ENCODE results near the gene ARNT2.

ARNT2 gene

DNA sequence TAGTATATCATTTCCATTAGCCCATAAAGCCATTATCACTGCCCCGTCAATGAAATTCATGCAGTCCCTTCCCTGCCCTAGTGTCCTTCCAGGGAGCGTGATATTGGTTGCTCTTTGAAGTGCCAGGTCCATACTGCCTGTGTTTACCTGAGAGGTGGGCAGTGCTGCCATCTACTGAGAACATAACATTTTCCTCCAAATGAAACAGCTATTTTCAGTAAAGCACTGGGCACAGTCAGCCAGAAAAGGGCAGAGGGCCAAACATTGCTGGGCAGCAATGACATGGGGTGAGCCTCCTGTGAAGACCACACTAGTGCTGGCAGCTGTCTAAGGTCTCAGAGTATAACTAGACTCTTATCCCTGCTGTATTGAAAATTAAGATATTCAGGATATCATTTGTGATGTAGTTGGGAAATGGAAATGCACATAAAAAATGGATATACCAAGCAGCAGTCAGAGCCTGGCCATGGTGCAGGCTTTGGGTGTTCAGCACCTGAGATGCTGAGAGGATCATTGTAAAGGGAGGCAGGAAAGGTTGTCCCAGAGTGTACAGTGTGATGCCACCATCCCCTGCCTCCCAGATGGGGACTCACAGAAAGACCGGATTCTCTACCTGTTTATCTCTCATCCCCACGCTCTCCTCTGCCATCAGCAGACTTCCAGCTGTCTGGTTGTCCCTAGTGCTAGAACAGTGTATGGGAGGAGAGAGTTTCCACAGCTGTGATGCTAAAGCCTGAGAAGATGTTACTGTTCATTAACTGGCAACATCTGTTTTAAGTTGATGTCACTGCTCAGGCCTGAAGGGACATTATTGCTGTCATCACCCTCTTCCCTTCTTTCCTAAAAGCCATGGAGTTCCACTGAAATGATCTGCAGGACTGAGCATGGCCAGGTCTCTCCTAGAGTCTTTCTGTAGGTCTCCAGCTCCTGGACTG is 108.8 kb downstream of the ARNT2 start:
- Histone ChIP-seq H3K4me2 (ENCODE audit: low read depth, low read length) (no peak overlapping the region), H3K27ac (ENCODE audit: low read length) (no peak overlapping the region), H3K4me1 (ENCODE audit: low read length) (no peaks in the 10 kb centered on the region), H3K9me3 (replicated peaks; ENCODE audit: insufficient read depth, low read length) (no peaks in the 10 kb centered on the region), H2AFZ (ENCODE audit: low read length) (no peak overlapping the region), H3K9ac (ENCODE audit: low read length) (no peak overlapping the region), H3K4me3 (ENCODE audit: low read length) (no peak overlapping the region), H3K9me2 (replicated peaks; ENCODE audit: insufficient read depth, low read length) (no peaks in the 10 kb centered on the region), H4K20me1 (ENCODE audit: insufficient read depth, low read length) (no peaks in the 10 kb centered on the region), H3K36me3 (replicated peaks; ENCODE audit: insufficient read depth, low read length) (no peaks in the 10 kb centered on the region), H3K79me2 (ENCODE audit: low read length) (no peaks in the 10 kb centered on the region), H3F3A (ENCODE audit: insufficient read depth, low read length) (no peaks in the 10 kb centered on the region), H3K27me3 (replicated peaks; ENCODE audit: insufficient read depth, low read length) (no peaks in the 10 kb centered on the region)
- TF ChIP-seq, protein P1, sequence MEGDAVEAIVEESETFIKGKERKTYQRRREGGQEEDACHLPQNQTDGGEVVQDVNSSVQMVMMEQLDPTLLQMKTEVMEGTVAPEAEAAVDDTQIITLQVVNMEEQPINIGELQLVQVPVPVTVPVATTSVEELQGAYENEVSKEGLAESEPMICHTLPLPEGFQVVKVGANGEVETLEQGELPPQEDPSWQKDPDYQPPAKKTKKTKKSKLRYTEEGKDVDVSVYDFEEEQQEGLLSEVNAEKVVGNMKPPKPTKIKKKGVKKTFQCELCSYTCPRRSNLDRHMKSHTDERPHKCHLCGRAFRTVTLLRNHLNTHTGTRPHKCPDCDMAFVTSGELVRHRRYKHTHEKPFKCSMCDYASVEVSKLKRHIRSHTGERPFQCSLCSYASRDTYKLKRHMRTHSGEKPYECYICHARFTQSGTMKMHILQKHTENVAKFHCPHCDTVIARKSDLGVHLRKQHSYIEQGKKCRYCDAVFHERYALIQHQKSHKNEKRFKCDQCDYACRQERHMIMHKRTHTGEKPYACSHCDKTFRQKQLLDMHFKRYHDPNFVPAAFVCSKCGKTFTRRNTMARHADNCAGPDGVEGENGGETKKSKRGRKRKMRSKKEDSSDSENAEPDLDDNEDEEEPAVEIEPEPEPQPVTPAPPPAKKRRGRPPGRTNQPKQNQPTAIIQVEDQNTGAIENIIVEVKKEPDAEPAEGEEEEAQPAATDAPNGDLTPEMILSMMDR (IDR thresholded peaks at IDR 0.05; ENCODE audit: low read length), result peak; percentile 24; the same call in 1 of the 2 replicates
- TF ChIP-seq EZH2phosphoT487 (IDR thresholded peaks at IDR 0.05; ENCODE audit: low read length), result no peak
- peak; percentile 21 for DNase-seq

DNA sequence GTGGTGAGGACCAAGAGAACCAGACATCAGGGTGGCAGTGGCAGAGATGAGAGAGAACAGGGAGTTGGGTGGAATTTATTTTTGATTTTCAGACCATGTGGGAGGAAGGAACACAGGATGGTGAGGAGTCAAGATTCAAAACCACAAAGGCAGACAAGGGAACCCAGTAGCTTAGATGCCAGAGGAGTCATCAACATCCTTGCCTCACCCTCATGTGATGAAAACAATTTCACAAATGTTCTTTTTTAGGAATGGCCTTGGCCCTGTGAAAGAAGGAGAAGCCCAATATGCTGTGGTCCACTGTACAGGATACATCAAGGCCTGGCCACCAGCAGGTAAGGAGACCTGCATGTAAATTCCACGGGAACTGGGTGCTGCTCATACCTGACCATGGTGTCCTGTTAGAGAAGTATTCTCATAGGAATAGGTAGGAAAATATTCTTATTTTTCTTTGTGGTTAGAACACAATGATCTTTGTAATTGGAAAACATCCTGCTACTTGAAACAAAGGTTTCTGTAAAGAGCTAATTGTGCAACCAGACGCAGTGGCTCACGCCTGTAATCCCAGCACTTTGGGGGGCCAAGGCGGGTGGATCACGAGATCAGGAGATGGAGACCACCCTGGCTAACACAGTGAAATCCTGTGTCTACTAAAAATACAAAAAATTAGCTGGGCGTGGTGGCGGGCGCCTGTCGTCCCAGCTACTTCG is 110.0 kb downstream of the ARNT2 start:
- H3K27ac ChIP-seq (ENCODE audit: low read length), result no peak overlapping the region
- no peaks in the 10 kb centered on the region for H3K79me2 ChIP-seq (ENCODE audit: low read length)
- DNase-seq, result no peak
- H3K4me1 ChIP-seq (ENCODE audit: low read length), result no peaks in the 10 kb centered on the region
- H3K36me3 ChIP-seq (replicated peaks; ENCODE audit: insufficient read depth, low read length), result no peaks in the 10 kb centered on the region
- no peak for TF ChIP-seq EZH2phosphoT487 (IDR thresholded peaks at IDR 0.05; ENCODE audit: low read length)
- TF ChIP-seq EZH2 (optimal IDR thresholded peaks at IDR 0.05; ENCODE audit: low read depth, low read length), result no peak
- TF ChIP-seq, protein P1 (IDR thresholded peaks at IDR 0.05; ENCODE audit: low read length), result no peak
- H2AFZ ChIP-seq (ENCODE audit: low read length), result no peak overlapping the region
- H3K9me3 ChIP-seq (replicated peaks; ENCODE audit: insufficient read depth, low read length), result no peaks in the 10 kb centered on the region
- no peaks in the 10 kb centered on the region for H3F3A ChIP-seq (ENCODE audit: insufficient read depth, low read length)
- no peaks in the 10 kb centered on the region for H4K20me1 ChIP-seq (ENCODE audit: insufficient read depth, low read length)
- H3K4me2 ChIP-seq (ENCODE audit: low read depth, low read length), result no peak overlapping the region
- no peak overlapping the region for H3K4me3 ChIP-seq (ENCODE audit: low read length)
- no peaks in the 10 kb centered on the region for H3K27me3 ChIP-seq (replicated peaks; ENCODE audit: insufficient read depth, low read length)
- H3K9me2 ChIP-seq (replicated peaks; ENCODE audit: insufficient read depth, low read length), result no peaks in the 10 kb centered on the region
- H3K9ac ChIP-seq (ENCODE audit: low read length), result no peak overlapping the region

DNA sequence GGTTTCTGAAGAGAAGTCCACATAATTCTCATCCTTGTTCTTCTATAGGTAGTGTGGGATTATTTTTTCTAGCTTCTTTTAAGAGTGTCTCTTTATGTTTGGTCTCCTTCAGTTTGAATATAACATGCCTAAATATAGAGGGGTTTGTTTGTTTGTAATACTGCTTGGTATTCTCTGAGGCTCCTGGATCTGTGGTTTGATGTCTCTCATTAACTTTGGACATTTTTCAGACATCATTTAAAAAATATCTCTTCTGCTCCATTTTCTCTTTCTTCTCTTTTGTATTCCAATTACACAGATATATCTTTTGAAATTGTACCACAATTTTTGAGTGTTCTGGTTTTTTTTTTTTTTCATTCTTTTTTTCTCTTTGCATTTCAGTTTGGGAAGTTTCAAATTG is 113.1 kb downstream of the ARNT2 start:
- Histone ChIP-seq H3K27me3 (replicated peaks; ENCODE audit: insufficient read depth, low read length) (no peaks in the 10 kb centered on the region), H3F3A (ENCODE audit: insufficient read depth, low read length) (no peaks in the 10 kb centered on the region), H3K4me3 (ENCODE audit: low read length) (no peak overlapping the region), H3K27ac (ENCODE audit: low read length) (no peak overlapping the region), H3K9ac (ENCODE audit: low read length) (no peak overlapping the region), H3K79me2 (ENCODE audit: low read length) (no peaks in the 10 kb centered on the region), H3K9me3 (replicated peaks; ENCODE audit: insufficient read depth, low read length) (no peaks in the 10 kb centered on the region), H3K9me2 (replicated peaks; ENCODE audit: insufficient read depth, low read length) (no peaks in the 10 kb centered on the region), H4K20me1 (ENCODE audit: insufficient read depth, low read length) (no peaks in the 10 kb centered on the region), H3K4me2 (ENCODE audit: low read depth, low read length) (no peak overlapping the region), H3K4me1 (ENCODE audit: low read length) (no peaks in the 10 kb centered on the region), H3K36me3 (replicated peaks; ENCODE audit: insufficient read depth, low read length) (no peaks in the 10 kb centered on the region), H2AFZ (ENCODE audit: low read length) (no peak overlapping the region)
- no peak for DNase-seq
- TF ChIP-seq, protein P1 (IDR thresholded peaks at IDR 0.05; ENCODE audit: low read length), result no peak
- TF ChIP-seq EZH2phosphoT487 (IDR thresholded peaks at IDR 0.05; ENCODE audit: low read length) (no peak), EZH2 (optimal IDR thresholded peaks at IDR 0.05; ENCODE audit: low read depth, low read length) (no peak)
